Neuronal stem cell (in vitro differentiated cells): ENCODE data around the gene ASPRV1.
A peak's percentile ranks its signal among the peaks of the same experiment; 100 is the strongest.

Source experiments
- DNase-seq: peaks from one replicate; pipeline ENCODE4 v3.0.0-alpha.2; 2013; ENCODE audit warnings: low spot score
- H2AFZ ChIP-seq: one replicate; pipeline ENCODE4 v1.6.1; 2013; ENCODE audit warnings: mild to moderate bottlenecking, low read length, inconsistent platforms
- H2AK5ac ChIP-seq: 2 replicates; pipeline ENCODE4 v1.6.1; 2013; ENCODE audit warnings: low read depth, mild to moderate bottlenecking, inconsistent platforms, low read length, moderate library complexity, mixed read lengths
- H2BK120ac ChIP-seq: 2 replicates; pipeline ENCODE4 v1.6.1; 2013; ENCODE audit warnings: low read depth, mild to moderate bottlenecking, inconsistent platforms, low read length, moderate library complexity, mixed read lengths
- H2BK12ac ChIP-seq: one replicate; pipeline ENCODE4 v1.6.1; 2013; ENCODE audit warnings: low read length, inconsistent platforms
- H2BK15ac ChIP-seq: 2 replicates; pipeline ENCODE4 v1.6.1; 2013; ENCODE audit warnings: mild to moderate bottlenecking, low read length, inconsistent platforms, mixed read lengths
- H2BK5ac ChIP-seq: one replicate; pipeline ENCODE4 v1.6.1; 2013; ENCODE audit warnings: inconsistent platforms, mild to moderate bottlenecking, low read length, moderate library complexity
- H3K14ac ChIP-seq: one replicate; pipeline ENCODE4 v1.6.1; 2013; ENCODE audit warnings: low read length, inconsistent platforms
- H3K18ac ChIP-seq: 2 replicates; pipeline ENCODE4 v1.6.1; 2013; ENCODE audit warnings: low read length, inconsistent platforms
- H3K23ac ChIP-seq: 2 replicates; pipeline ENCODE4 v1.6.1; 2013; ENCODE audit warnings: low read depth, mild to moderate bottlenecking, mixed read lengths, low read length, inconsistent platforms; ENCODE audit not compliant: poor library complexity
- H3K27ac ChIP-seq: replicated peaks from 3 replicates; pipeline ENCODE4 v1.5.1; 2013; ENCODE audit warnings: low read length, inconsistent platforms
- H3K27me3 ChIP-seq, 3 experiments: 2 replicates each; pipeline ENCODE4 v1.6.1; 2013; ENCODE audit warnings: low read length in 3 of 3, mild to moderate bottlenecking in 2 of 3, inconsistent platforms in 1 of 3, low read depth in 1 of 3, mixed read lengths in 1 of 3, moderate library complexity in 1 of 3; ENCODE audit not compliant: control insufficient read depth in 3 of 3, insufficient read depth in 3 of 3
- H3K36me3 ChIP-seq, 2 donors: replicated peaks in 1 of 2; 2 replicates each; pipeline ENCODE4 v1.6.1; 2013; ENCODE audit warnings: low read length in 2 of 2; ENCODE audit not compliant: control insufficient read depth in 2 of 2, insufficient read depth in 2 of 2
- H3K4ac ChIP-seq: 2 replicates; pipeline ENCODE4 v1.6.1; 2013; ENCODE audit warnings: inconsistent platforms, mild to moderate bottlenecking, low read length, moderate library complexity
- H3K4me1 ChIP-seq, 2 donors: 1 replicate in 1 of 2; 2 replicates in 1 of 2; pipeline ENCODE4 v1.6.1; 2013; ENCODE audit warnings: low read length in 2 of 2, low read depth in 1 of 2; ENCODE audit not compliant: control insufficient read depth in 2 of 2, insufficient read depth in 1 of 2
- H3K4me2 ChIP-seq: one replicate; pipeline ENCODE4 v1.6.1; 2013; ENCODE audit warnings: mild to moderate bottlenecking, low read length, inconsistent platforms; ENCODE audit not compliant: insufficient read depth, poor library complexity, severe bottlenecking
- H3K4me3 ChIP-seq, 2 donors: 2 replicates each; pipeline ENCODE4 v1.5.1; 2013; ENCODE audit warnings: low read length in 2 of 2, mild to moderate bottlenecking in 2 of 2, inconsistent platforms in 1 of 2, moderate library complexity in 1 of 2
- H3K79me1 ChIP-seq: one replicate; pipeline ENCODE4 v1.6.1; 2013; ENCODE audit warnings: low read depth, mild to moderate bottlenecking, inconsistent platforms, low read length, moderate library complexity
- H3K9ac ChIP-seq: one replicate; pipeline ENCODE4 v1.6.1; 2013; ENCODE audit warnings: mild to moderate bottlenecking, low read depth, low read length, inconsistent platforms; ENCODE audit not compliant: poor library complexity
- H3K9me3 ChIP-seq, 2 donors: replicated peaks in 1 of 2; 2 replicates each; pipeline versions ENCODE3 to v1.6.1; 2013; ENCODE audit warnings: low read length in 2 of 2, mild to moderate bottlenecking in 2 of 2, inconsistent platforms in 1 of 2, low read depth in 1 of 2, mixed read lengths in 1 of 2, moderate library complexity in 1 of 2; ENCODE audit not compliant: control insufficient read depth in 2 of 2, insufficient read depth in 1 of 2
- H4K8ac ChIP-seq: one replicate; pipeline ENCODE4 v1.6.1; 2013; ENCODE audit warnings: low read depth, mild to moderate bottlenecking, inconsistent platforms, low read length, moderate library complexity
- H4K91ac ChIP-seq: one replicate; pipeline ENCODE4 v1.6.1; 2013; ENCODE audit warnings: low read length, low read depth, mild to moderate bottlenecking, inconsistent platforms; ENCODE audit not compliant: poor library complexity
- WGBS, 2 donors: extraction: QIAGEN DNeasy Blood & Tissue Kit; methylation state at CpG; one replicate each; pipeline ENCODE4 v1.1.7; 2013; ENCODE audit warnings: missing lambda C conversion rate in 2 of 2, mixed read lengths in 1 of 2; ENCODE audit not compliant: insufficient read length in 2 of 2, insufficient replicate concordance in 1 of 2; ENCODE audit errors: extremely low coverage in 2 of 2; 5-methylcytosine and 5-hydroxymethylcytosine counted together

Gene ASPRV1

GRCh38 chr2:69969991-69970390 lies 8.6 kb upstream of the ASPRV1 start:
- H2BK15ac ChIP-seq, result no peak overlapping the region
- no peak overlapping the region for H3K18ac ChIP-seq
- peaks cover 0 to 2% of the 10 kb centered on the region in 2 donors for H3K9me3 ChIP-seq
- H2BK120ac ChIP-seq, result no peak overlapping the region
- peaks cover 0 to 4% of the 10 kb centered on the region in 2 donors for H3K4me1 ChIP-seq
- peaks cover 0 to 2% (median 0%) of the 10 kb centered on the region in 3 experiments for H3K27me3 ChIP-seq
- H3K4me3 ChIP-seq, result no peak overlapping the region
- H2BK12ac ChIP-seq, result no peak overlapping the region
- WGBS, 2 donors, result no CpG with 5 or more reads among the region's 4 CpGs
- no peak overlapping the region for H2BK5ac ChIP-seq
- H3K9ac ChIP-seq, result no peak overlapping the region
- no peak overlapping the region for H3K4ac ChIP-seq
- DNase-seq, result no peak
- H3K14ac ChIP-seq, result no peak overlapping the region
- no peak overlapping the region for H3K27ac ChIP-seq
- no peak overlapping the region for H3K4me2 ChIP-seq
- no peaks in the 10 kb centered on the region for H3K36me3 ChIP-seq
- H4K91ac ChIP-seq, result no peak overlapping the region
- no peak overlapping the region for H2AFZ ChIP-seq
- no peak overlapping the region for H3K23ac ChIP-seq
- peaks cover 1% of the 10 kb centered on the region for H3K79me1 ChIP-seq
- no peak overlapping the region for H2AK5ac ChIP-seq
- H4K8ac ChIP-seq, result no peak overlapping the region

- Histone ChIP-seq H4K8ac (peak overlapping the region; percentile 30), H3K18ac (peak overlapping the region; percentile 72), H3K36me3 (no peaks in the 10 kb centered on the region), H3K14ac (no peak overlapping the region), H3K27ac (no peak overlapping the region), H2BK5ac (no peak overlapping the region), H2AK5ac (no peak overlapping the region), H2AFZ (no peak overlapping the region), H2BK120ac (no peak overlapping the region), H3K79me1 (peaks cover 1% of the 10 kb centered on the region), H3K23ac (peak overlapping the region; percentile 27), H2BK15ac (no peak overlapping the region), H3K9ac (peak overlapping the region; percentile 37), H3K4ac (no peak overlapping the region), H2BK12ac (no peak overlapping the region), H4K91ac (no peak overlapping the region), H3K4me2 (no peak overlapping the region), H3K27me3 (peaks cover 0 to 2% (median 0%) of the 10 kb centered on the region in 3 experiments), H3K4me1 (peaks cover 3 to 4% of the 10 kb centered on the region in 2 donors), H3K4me3 (peak overlapping the region in 1 of 2 donors; percentile 0), H3K9me3 (peaks cover 0 to 2% of the 10 kb centered on the region in 2 donors)
- WGBS, 2 donors, result no CpG with 5 or more reads among the region's 16 CpGs
- no peak for DNase-seq
These were observed 7.9 kb upstream of the ASPRV1 start for GRCh38 chr2:69969126-69969983.

- H3K4ac ChIP-seq, result no peak overlapping the region
- no peak for DNase-seq
- no peak overlapping the region for H2AFZ ChIP-seq
- H3K9me3 ChIP-seq, result peaks cover 0 to 2% of the 10 kb centered on the region in 2 donors
- H2BK5ac ChIP-seq, result no peak overlapping the region
- H3K9ac ChIP-seq, result no peak overlapping the region
- H2BK12ac ChIP-seq, result no peak overlapping the region
- peaks cover 5 to 6% of the 10 kb centered on the region in 2 donors for H3K4me1 ChIP-seq
- H3K23ac ChIP-seq, result peak overlapping the region; percentile 27
- no peak overlapping the region for H4K91ac ChIP-seq
- no CpG with 5 or more reads among the region's 10 CpGs for WGBS, 2 donors
- no peak overlapping the region for H3K4me3 ChIP-seq
- H2AK5ac ChIP-seq, result no peak overlapping the region
- H3K4me2 ChIP-seq, result no peak overlapping the region
- no peak overlapping the region for H3K14ac ChIP-seq
- H3K27me3 ChIP-seq, result peaks cover 0 to 2% (median 0%) of the 10 kb centered on the region in 3 experiments
- no peak overlapping the region for H2BK15ac ChIP-seq
- H4K8ac ChIP-seq, result no peak overlapping the region
- H2BK120ac ChIP-seq, result no peak overlapping the region
- no peak overlapping the region for H3K18ac ChIP-seq
- no peaks in the 10 kb centered on the region for H3K36me3 ChIP-seq
- H3K79me1 ChIP-seq, result peaks cover 1% of the 10 kb centered on the region
- H3K27ac ChIP-seq, result no peak overlapping the region
These were observed 7.2 kb upstream of the ASPRV1 start for GRCh38 chr2:69968609-69969008.

DNA sequence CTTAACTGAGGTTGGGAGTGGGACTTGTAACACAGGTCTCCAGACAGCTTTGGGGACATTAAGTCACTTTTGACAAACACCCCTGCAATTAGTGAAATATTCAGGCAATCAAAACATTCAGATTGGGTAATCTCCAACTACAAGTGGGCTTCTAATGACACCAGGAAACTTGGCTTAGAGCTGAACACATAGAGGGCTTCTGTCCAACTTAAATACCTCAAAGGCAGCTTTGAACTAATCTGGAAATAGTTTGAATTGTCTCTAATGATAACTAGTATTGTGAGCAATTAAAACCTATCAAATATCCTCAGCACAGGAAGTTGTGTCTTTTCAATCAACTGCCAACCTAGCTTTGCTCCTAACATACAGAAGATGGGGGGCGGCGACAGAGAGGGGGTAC lies 5.1 kb upstream of the ASPRV1 start:
- Histone ChIP-seq H3K23ac (no peak overlapping the region), H3K14ac (no peak overlapping the region)

More for the DNA sequence above, 5.1 kb upstream of the ASPRV1 start:
- peaks cover 0 to 2% (median 0%) of the 10 kb centered on the region in 3 experiments for H3K27me3 ChIP-seq
- H2BK5ac ChIP-seq, result no peak overlapping the region
- no peak overlapping the region for H3K4me2 ChIP-seq
- no peak overlapping the region for H2BK15ac ChIP-seq
- no peak for DNase-seq
- peaks cover 5 to 8% of the 10 kb centered on the region in 2 donors for H3K4me1 ChIP-seq
- H2BK12ac ChIP-seq, result no peak overlapping the region
- no peak overlapping the region for H4K8ac ChIP-seq
- H3K27ac ChIP-seq, result no peak overlapping the region
- no peak overlapping the region for H3K4me3 ChIP-seq
- no peaks in the 10 kb centered on the region for H3K36me3 ChIP-seq
- no peak overlapping the region for H3K4ac ChIP-seq
- no peak overlapping the region for H4K91ac ChIP-seq
- peaks cover 1% of the 10 kb centered on the region for H3K79me1 ChIP-seq
- no peak overlapping the region for H2AK5ac ChIP-seq
- no CpG with 5 or more reads among the region's 2 CpGs for WGBS, 2 donors
- no peak overlapping the region for H2AFZ ChIP-seq
- H3K9ac ChIP-seq, result no peak overlapping the region
- no peak overlapping the region for H3K18ac ChIP-seq
- no peak overlapping the region for H2BK120ac ChIP-seq
- H3K9me3 ChIP-seq, result peaks cover 0 to 2% of the 10 kb centered on the region in 2 donors
